Stimulated activated CD4-positive, alpha-beta T cell treated with anti-CD3 and anti-CD28 coated beads, Interleukin-4, amount 100 ng/mL, for 1 hour (primary cell): ENCODE data around the gene CSDE1.

Experiments used
- DNase-seq: peaks from one replicate; pipeline ENCODE4 v3.0.0-alpha.2; 2020

CSDE1 gene

DNA sequence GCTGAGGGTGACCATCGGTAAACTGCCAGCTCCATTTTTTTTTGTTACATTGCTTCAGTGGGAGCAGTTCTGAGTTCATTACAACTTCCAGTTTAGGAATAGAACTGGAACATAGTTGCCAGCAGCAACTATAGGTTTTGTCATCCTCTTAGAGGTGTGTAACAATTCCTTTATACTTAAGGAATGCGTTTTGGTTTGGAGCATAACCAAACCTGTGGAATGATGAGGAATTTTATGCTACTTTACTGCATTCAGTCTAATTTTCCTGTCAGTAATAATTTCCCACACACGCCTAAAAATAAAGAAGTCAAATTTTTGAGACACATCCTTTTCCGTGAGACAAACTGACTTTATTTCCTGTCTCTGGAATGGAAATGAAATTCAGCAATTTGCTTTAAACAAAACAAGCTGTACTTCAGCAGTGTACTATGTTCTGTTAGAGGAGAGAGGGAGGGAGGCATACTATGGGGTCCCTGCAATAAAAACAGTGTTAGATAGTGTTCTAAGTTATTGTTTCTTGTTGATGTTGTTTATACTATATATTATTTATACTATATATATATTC lies 57.7 kb downstream of the CSDE1 start:
- DNase-seq: no peak

DNA sequence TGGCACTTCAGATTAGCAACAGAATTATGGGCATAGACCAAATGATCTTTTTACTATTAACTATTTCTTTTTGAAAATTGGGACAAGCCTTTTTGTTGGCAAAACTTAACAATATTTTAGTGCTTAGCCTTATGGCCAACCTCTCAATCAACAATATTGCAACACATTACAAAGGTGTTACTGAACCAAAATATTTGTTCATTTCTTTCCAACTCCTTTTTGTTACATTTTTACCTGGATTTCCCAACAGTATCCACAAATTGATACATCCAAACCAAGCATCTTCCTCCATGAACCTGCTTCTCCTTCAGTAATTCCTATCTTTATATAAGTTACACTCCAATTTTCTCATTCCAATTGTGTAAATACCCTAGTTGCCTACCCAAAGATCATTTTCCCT lies 61.0 kb downstream of the CSDE1 start:
- DNase-seq: no peak

DNA sequence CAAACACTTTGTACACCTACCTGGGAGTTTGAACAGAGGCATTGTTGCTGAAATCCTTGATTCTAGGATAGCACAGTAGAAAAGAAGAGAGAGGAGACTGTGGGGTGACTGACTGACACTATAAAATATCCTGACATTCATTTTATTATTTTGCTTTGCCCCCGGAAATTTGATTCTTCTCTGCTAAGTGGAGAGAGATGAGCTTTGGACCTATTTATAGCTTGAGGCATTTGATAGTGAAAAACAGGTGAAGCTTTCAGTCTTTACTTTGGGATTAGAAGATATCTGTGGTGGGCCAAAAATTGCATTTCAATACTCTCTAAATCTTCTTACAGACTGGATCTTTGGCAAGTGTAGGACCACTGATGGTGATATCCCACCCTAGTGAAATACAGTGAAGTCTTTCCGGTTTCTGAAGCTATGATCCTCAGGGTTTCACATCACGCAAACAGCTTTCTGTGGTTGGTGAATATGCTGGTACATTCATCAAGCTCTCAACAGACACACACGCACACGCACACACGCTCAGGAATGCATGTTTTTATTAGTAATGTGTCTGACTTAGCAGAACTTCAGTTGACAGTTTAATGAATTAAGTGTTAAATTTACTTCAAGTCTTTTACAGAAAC lies 62.2 kb downstream of the CSDE1 start, which contains the start of gene AMPD1:
Gene AMPD1, minus strand, starts transcription at position 117 of the 629 bp plus-strand sequence. Its CDS starts 75 bp downstream, at position 42.
- no peak for DNase-seq

DNA sequence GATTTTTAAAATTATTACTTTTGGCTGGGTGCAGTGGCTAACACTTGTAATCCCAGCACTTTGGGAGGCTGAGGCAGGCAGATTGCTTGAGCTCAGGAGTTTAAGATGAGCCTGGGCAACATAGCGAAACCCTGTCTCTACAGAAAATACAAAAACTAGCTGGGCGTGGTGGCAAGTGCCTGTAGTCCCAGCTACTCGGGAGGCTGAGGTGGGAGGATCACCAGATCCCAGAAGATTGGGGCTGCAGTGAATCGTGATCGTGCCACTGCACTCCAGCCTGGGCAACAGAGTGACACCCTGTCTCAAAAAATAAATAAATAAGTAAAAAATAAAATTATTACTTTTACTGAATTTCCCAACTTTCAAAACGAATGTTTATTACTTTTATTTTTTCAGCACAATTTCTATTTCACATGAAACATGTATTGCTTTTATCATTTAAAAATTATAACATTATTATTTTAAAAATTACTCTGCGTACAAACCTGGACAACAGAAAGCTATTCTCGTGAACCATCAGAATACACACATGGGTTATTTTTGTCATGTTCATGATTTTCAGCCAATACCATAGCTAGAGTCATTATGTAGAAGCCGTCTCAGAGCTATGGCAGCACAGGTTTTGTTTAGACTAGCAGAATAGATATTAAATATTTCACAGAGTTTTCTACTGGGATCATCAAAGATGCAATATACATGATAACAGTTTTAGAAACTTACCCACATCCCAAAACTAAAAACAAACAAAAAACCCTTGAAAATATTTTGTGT lies 63.1 kb downstream of the CSDE1 start:
- no peak for DNase-seq

DNA sequence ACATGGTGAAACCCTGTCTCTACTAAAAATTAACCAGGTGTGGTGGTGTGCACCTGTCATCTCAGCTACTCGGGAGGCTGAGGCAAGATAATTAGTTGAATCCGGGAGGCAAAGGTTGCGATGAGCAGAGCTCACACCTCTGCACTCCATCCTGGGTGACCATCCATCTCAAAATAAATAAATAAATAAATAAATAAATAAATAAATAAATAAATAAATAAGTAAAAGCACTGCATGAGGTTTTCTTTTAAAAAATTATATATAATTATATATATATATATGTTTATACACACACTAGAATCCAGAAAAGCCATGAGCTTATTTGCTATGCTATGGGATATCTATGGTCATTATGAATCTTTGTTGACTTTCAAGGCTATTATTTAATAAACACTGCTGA lies 64.8 kb downstream of the CSDE1 start:
- DNase-seq: no peak

DNA sequence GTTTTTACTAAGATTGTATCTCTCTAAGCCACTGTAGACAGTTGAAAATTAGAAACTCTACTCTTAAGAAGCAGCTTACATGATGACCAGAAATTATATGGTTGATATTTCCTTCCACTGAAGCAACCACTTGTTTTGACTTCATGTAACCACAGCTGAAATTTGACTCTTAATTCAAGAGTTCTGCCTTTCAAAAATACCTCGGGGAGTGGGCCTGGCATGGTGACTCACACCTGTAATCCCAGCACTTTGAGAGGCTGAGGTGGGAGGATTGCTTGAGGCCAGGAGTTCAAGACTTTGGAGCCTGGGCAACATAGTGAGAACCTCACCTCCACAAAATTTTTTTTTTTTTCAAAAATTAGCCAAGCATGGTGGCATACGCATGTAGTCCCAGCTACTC lies 66.7 kb downstream of the CSDE1 start:
- DNase-seq: no peak

DNA sequence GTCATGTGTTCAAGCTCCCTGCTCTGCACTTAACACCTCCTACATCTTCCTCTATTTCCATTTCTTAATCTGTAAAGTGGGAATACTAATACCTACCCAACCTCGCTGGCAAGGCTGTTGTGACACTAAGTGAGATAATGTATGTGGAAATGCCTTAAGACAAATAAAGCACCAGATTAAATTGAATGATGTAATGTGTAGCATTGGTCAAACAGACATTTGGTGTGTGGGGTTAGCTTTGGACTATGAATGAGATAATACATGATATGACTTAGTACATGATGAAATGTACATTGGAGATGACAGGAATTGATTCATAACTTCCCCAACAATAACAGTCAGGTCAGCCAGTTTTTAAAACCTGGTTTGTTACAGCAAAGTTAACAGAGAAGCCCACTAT lies 67.6 kb downstream of the CSDE1 start:
- DNase-seq: no peak

DNA sequence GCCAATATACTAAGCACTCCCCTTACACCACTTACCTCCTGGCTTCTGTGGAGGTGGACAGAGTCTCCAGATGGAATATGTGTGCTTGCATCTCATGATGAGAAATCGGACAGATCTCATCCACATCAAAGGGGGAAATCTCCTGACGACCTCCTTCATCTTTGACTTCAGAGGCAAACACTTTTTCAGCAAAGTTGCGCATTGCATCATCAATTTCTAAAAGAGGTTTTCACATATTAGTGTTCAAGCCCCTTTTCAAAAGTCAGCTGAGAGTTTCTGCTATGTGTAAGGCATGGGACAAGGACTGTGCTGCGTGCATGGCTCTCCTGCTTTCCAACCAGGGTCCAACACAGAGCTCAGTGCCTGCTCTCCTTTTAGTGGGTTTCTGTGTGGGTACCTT lies 69.3 kb downstream of the CSDE1 start:
- no peak for DNase-seq

DNA sequence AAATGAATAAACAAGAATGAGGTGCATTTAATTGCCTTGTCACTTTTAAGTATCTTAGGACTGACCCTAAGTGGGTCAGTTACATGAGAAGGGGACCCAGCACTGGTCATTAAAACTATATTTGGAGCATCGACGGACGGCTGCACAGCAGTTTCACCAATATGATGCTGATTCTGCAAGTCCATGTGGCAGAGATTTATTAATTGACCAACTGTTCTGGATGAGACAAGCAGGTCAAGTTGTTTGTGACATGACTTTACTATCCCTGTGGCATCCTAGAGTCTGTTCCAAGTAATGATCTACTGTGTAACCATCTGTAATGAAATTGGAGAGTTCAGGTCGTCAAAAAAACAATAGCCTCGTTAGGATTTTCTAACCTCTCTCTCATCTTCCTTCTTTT lies 71.9 kb downstream of the CSDE1 start:
- DNase-seq: no peak

DNA sequence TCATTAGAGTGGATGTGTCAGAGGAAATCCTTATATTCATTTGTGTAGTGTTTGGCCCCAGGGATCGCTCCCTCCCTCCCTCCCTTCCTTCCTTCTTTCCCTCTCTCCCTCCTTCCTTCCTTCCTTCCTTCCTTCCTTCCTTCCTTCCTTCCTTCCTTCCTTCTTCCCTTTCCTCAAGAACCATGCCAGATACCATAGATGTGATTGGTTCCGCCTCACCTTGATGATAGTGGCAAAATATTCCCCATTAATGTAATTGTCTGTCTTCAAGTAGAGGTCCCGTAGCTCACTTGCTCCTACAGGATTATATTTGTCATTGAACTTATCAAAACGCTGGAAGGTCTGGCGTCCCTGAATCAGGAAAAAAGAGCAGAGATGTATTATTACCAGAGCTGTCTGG lies 80.1 kb downstream of the CSDE1 start:
- no peak for DNase-seq

DNA sequence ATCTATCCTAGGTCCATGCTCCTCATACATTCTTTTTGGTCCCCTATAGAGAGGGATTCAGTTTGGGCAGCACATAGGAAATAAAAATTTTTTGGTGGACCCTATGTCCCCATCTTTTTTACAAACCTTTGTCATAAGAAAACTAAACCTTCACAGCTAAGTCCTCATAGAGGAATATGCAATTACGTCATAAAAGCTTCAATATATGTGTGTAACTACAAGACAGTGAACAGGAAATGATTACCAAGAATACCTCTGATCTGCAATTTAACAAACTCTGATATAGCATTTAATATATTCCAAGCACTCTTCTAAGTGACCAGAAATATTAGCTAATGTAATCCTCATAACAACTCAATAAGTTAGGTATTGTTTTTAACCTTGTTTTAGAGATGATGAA lies 81.7 kb downstream of the CSDE1 start:
- no peak for DNase-seq

DNA sequence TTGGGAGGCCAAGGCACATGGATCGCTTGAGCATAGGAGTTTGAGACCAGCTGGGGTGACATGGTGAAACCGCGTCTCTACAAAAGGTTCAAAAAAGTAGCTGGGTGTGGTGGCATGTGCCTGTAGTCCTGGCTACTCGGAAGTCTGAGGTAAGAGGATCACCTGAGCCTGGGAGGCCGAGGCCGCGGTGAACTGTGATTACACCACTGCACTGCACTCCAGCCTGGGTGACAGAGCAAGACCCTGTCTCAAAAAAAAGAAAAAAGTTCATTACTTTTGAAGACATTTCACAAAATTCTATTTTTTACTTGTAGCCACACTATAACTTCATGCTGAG lies 85.9 kb downstream of the CSDE1 start:
- no peak for DNase-seq

DNA sequence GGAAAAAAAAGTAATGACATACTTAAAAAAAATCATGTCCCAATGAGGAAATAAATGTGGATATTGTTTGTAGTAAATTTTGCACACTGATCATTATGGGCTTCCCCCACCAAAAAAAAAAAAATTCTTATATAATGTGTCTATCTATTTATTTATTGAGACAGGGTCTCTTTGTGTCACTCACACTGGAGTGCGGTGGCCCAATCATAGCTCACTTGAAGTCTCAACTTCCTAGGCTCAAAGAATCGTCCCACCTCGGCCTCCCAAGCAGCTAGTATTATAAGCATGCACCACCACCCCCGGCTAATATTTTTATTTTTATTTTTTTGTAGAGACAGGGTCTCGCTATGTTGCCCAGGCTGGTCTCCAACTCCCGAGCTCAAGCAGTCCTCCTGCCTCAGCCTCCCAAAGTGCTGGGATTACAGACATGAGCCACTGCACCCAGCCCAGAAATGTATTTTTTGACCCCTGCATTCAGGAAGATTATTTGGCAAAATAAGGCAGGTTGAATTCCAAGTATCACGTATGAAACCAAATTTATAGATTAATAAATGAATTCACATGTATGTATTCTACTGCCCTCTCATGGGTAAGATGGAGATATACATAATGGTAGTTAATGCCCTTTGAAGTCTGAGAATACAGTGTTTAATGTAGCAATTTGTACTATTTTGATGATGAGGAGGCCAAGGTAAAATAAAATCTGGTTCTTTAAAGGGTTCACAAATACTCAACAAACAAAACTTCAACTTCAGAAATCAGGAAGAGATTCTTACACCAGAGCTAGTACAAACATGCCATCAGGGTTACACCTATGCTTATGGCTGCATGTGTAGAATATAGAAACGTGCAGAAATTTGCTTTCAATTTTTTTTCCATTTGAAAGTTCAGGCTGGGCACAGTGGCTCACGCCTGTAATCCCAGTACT lies 86.5 kb downstream of the CSDE1 start:
- DNase-seq: no peak

DNA sequence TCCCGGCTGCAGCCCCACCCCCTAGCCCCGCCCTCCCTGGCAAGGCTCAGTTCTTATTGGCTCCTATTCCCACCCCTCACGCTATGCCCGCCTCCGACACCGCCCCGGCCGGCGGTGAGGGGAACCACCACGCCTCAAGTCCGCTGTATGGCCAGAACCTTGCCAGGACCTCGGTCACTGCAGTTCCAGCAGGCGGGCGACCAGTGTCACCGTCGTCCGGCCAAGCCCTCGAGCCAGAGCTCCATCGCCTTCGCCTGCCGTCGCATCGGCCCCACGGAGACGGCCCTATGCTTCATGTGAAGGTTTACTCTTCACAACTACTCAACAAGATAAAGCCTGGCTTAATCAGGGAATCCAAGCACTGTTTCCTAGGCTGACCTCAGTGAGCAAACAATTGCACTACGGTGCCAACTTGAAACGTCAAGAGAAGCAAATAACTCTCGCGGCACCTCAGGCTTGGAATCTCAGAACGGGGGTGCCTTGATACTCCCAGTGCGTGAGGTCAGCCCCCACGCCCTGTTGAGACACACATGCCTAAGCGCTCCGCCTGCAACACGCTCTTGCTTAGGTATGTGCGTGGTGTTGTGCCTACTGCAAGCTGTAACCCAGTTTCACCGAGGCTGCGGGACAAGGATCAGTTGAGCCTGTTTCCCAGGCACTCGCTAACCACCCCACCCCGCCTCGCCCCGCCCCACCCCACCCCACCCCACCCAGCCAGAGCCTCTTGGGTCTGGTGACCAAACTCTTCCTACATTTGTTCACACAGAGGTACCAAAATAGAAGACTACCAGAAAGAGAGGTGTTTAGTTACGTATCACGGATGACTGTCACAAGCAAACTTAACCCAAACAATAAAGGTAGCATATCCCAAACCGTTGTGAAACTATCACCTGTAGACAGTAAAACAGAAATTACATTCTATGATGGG lies 87.4 kb downstream of the CSDE1 start:
- DNase-seq: peak; percentile 86

DNA sequence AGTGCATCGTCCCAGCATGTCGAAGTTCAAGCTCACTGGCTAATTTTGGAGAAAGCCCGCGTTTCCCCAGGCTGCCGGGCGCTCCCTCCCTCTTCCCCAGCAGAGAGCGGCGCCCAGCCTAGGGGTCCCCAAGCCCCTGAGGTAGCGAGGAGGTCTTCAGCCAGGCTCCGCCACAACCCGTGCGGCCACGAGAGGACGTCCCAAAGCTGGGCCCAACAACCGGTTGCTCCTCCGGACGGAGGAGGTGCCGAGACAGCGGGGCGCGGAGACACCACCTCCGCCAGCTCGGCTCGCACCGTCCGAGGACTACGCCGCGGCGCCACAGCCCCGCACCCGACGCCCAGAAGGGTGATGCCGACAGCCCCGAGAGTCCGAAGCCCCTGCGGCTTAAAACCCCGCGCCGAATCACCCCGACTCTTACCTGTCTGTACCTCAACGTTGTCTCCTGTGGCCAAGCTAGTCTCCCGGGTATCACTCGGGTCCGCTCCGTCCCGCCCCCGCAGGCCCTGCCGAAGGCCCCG lies 88.2 kb downstream of the CSDE1 start, which contains the start of gene DENND2C:
Gene DENND2C, minus strand, starts transcription at position 488 of the 521 bp plus-strand sequence. CDS start 44,065 bp downstream, outside the sequence.
- no peak for DNase-seq

DNA sequence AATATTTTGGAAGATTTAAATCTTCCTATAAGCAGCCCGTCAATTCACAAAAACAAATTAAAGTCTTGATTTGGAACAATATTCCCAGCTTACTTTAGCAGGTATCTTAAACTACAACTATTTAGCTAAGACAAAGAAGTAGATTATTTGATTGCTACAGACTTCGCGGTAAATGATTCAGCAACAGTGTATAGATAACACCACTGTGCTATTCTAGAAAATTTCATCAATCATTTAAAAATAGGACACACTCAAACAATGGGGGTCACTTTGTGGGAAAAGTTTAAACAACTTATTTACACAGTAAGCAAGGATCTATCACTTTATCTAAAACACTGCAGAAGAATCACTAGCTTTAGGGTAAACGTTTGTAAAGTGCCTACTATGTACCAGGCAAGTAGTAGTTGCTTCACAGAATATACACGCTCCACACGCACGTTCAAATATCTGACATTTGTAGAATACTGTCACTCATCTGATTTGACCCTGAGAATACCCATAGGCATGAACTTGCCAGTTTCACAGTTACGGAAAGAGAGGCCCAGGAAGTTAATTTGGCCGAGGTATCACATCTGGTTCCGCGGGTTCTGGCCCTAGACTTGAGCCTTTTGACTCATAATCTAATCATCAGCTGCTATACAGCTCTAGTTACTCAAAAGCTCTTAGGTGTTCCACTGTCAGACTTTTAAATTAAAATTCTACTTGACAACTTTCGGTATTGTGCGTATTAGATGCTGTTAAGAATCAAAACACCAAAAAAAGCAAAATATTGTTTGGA lies 88.8 kb downstream of the CSDE1 start:
- DNase-seq: no peak

DNA sequence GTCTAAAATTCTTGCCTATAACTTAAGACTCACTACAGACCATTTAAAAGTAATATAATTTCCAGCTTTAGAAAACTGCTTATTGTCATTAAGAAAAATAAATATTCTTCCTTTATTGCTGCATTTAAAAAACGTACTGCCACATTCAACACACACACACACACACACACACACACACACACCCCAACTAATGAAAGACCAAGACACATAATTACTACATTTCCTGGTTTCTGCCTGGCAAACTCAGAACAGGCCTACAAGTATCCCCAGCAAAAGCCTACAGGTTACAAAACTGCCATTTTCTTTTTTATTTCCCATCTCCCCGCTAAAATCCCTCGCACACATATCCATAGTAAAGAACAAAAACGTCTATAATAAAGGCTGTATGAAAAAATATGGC lies 89.4 kb downstream of the CSDE1 start:
- no peak for DNase-seq

DNA sequence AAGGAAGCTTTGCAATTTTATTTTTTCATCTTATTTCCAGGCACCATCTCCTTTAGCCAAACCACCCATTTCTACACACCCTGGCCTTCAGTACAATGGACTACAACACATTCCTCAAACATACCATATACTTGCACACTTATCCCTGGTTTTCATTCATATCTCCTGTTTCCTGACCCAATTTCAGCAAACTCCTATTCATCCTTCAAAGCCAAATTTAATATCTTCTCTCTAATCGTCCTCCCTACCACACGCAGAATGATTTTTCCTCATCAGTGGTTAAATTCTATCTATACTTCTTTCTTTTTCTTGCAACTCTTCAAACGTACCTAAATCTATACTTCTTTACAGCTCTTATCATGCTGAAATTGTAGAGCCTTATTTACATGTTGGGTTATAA lies 90.8 kb downstream of the CSDE1 start:
- DNase-seq: no peak
